GM12874 (cell line): ENCODE results near the gene MACROD2.

Experiments used
- TF ChIP-seq, protein P1 (sequence below): IDR thresholded peaks from 2 replicates; pipeline ENCODE4 v1.5.1; 2011; ENCODE audit warnings: low read depth, mild to moderate bottlenecking, control low read depth, low read length, moderate library complexity; ENCODE audit not compliant: insufficient read depth

Gene MACROD2

DNA sequence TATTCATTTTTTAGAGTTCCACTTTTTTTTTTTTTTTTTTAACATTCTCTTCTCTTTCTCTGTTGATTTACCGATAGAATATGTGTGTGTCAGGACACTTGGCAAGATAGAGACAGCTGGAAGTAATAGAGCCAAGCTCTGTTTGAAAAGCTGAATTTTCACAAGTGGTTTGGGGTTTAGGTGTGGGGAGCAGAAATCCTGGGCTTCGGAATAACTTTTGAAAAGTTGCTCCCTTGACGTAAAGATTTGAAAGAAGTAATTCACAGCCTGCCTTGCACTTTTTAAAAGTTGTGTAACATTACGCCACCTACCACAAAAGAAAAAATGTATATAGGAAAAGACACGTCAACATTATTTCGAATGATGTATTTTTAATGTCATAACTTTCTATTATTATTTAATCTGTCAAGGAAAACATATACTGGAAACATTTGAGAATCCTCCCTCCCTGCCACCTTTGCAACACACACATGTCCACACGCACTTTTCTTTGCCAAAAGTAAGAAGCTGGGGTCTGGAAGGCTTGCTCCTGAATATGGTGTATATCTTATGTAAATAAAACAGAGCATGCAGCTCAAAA, 1660.1 kb downstream of the MACROD2 start:
- TF ChIP-seq, protein P1, sequence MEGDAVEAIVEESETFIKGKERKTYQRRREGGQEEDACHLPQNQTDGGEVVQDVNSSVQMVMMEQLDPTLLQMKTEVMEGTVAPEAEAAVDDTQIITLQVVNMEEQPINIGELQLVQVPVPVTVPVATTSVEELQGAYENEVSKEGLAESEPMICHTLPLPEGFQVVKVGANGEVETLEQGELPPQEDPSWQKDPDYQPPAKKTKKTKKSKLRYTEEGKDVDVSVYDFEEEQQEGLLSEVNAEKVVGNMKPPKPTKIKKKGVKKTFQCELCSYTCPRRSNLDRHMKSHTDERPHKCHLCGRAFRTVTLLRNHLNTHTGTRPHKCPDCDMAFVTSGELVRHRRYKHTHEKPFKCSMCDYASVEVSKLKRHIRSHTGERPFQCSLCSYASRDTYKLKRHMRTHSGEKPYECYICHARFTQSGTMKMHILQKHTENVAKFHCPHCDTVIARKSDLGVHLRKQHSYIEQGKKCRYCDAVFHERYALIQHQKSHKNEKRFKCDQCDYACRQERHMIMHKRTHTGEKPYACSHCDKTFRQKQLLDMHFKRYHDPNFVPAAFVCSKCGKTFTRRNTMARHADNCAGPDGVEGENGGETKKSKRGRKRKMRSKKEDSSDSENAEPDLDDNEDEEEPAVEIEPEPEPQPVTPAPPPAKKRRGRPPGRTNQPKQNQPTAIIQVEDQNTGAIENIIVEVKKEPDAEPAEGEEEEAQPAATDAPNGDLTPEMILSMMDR: no peak

DNA sequence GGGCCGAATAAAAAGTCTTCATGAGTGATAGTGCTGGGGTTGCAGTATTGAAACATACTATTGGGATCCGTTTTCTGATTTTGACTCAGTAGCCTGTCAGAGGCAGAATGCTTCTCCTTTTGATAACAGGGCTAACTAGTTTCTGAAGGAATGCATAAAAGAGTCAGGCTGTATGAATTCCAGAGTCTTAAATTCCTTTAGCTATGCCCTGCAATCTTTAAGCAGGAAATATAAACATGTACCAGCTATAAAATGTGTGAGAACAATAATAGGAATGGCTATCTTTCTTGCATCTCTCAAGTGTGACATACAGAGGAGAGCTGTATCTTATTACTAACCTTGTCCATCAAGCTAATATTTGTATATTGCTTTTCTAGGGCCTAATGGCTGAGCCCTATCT, 1660.8 kb downstream of the MACROD2 start:
- TF ChIP-seq, protein P1: no peak

DNA sequence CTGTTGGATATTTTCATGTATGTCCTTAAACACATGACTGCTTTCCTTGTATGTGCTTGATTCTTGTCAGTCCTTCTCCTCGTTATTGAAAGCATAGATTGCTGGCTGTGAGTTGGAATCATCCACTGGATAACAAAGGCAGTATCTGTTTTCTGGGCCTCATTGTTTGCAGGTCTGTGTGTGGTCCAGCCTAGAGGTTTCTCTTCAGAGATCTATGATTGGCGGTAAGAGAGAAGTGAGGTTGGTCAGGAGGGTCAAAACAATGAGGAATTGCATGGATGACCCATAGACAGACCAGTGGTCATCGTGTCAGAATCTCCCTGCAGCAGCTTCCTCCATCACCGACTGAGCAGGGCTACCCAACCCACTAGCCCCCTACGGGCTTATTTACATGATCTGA, 1663.0 kb downstream of the MACROD2 start:
- TF ChIP-seq, protein P1: no peak

- TF ChIP-seq, protein P1: no peak
Measured at GRCh38 chr20:15673206-15673605, 1677.9 kb downstream of the MACROD2 start.

DNA sequence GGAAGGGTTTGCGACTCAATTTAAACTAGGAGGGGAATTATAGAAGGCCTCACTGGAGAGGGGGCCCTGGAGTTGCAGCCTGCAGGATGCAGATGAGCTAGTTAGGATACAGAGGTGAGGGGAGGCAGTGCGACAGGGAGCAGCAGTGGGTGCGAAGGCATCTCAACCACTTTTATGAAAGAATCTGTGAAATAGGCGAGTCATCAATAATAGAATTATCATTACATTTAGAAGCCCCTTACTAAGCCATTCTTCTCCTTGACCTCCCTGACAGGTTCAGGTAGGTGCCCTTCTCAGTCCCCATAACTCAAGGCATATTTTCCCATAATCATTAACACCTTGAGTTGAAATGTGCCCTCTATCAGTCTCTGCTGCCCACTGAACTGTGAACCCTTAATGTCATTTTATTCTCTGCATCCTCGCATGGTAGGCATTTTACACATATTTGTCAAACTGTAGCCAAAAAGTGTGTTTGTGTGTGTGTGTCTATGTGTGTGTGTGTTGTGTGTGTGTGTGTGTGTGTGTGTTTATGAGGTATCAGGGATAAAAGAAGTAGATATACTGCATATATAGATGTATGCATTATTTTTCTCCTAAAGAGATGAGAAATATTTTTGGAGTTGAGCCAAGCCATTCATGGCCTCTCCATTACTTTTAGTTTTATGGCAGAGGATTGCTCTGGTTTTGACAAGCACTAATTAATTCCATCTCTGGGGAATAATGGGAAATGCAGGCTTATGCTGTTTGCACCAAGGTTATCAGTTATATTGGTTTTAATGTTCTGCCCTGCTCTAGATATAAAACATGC, 1679.1 kb downstream of the MACROD2 start:
- TF ChIP-seq, protein P1: no peak

DNA sequence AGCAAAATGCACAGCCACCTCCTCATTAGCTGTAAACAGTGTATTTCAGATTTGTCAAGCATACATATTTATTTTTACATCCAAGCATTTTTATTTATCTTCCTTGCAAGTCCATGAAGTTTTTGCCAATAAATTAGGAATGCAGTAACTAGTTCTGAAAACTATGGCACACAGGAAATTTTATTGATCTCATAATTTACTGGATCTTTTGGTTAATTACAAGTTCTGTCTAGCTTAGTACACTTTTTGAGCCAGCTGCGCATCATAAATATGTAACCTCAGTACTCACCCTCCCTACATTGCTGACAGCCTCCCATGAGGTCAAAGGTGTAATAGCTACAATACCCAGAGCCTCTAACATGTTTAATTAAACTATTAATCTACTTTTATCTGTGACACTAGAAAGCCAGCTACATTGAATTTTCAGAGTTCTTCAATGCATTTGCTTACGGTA, 1679.8 kb downstream of the MACROD2 start:
- TF ChIP-seq, protein P1: no peak

DNA sequence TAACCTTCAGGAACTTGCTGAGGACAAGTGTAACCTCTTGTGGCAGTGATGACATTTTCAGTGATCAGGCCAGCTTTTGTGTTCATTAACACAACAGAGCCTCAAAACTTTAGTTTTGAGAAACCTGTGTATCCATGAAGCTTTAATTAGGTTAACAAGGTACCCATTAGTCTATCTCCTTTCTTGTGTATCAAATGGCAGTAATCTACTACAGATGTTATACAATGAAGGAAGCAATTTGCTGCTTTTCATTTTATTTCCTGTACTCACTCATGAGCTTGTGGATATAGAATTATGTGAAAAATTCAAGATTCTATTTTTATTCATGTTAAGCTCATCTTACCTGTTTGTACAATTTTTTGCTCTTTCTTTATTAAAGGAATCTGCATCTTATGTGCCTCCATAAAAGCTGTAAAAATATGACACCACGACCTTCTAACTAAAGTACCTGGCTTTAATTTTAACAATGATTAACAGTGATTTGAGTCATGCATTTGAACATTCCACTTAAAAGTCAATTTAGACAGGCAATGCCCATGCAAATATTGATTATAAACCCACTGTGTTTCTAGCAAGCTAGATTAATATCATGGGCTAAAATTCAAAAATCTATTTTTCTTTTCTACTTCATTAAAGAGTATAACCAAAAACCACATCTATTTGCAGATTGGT, 1680.6 kb downstream of the MACROD2 start:
- TF ChIP-seq, protein P1: no peak
